HG03064 (cell line): ENCODE data around the gene DIRAS1.
"Not testable (repeated sequence)": the region's sequence is repeated elsewhere in the genome, so short reads cannot be mapped to it uniquely, and the experiment has no call there.

Source experiments
- ATAC-seq: cut with Tn5 transposase; IDR thresholded peaks from one replicate; pipeline ENCODE4 v1.9.1; 2021; ENCODE audit warnings: low read depth; ENCODE audit not compliant: unreplicated experiment

DIRAS1 gene

GRCh38 chr19:2714531-2715269, 6.5 kb downstream of the DIRAS1 start:
- no peak for ATAC-seq

GRCh38 chr19:2714102-2714501, 7.1 kb downstream of the DIRAS1 start:
- ATAC-seq = not testable (repeated sequence)

GRCh38 chr19:2713170-2713569, 8.0 kb downstream of the DIRAS1 start:
- not testable (repeated sequence) for ATAC-seq

- no peak for ATAC-seq
Observed at GRCh38 chr19:2711875-2712205, 9.3 kb downstream of the DIRAS1 start.

GRCh38 chr19:2711172-2711874, 9.8 kb downstream of the DIRAS1 start:
- ATAC-seq = no peak

- no peak for ATAC-seq
Observed at GRCh38 chr19:2706251-2706650, 14.9 kb downstream of the DIRAS1 start.

GRCh38 chr19:2703691-2704216, 17.4 kb downstream of the DIRAS1 start:
- ATAC-seq = no peak

- no peak for ATAC-seq
Observed at GRCh38 chr19:2703077-2703437, 18.1 kb downstream of the DIRAS1 start.

GRCh38 chr19:2702170-2703076, 18.7 kb downstream of the DIRAS1 start, which contains the start of gene GNG7:
GNG7 (minus strand) TSS chr19:2702694; CDS start chr19:2520688, 182,006 bp downstream.
- ATAC-seq = no peak

GRCh38 chr19:2701361-2702169, 19.6 kb downstream of the DIRAS1 start:
- no peak for ATAC-seq

GRCh38 chr19:2700660-2701360, 20.4 kb downstream of the DIRAS1 start:
- ATAC-seq = no peak

- no peak for ATAC-seq
Observed at GRCh38 chr19:2699413-2700140, 21.6 kb downstream of the DIRAS1 start.

GRCh38 chr19:2694196-2694595, 27.0 kb downstream of the DIRAS1 start:
- no peak for ATAC-seq

GRCh38 chr19:2693492-2694160, 27.5 kb downstream of the DIRAS1 start:
- ATAC-seq = no peak

GRCh38 chr19:2691951-2692350, 29.2 kb downstream of the DIRAS1 start:
- ATAC-seq = no peak

GRCh38 chr19:2690856-2691255, 30.3 kb downstream of the DIRAS1 start:
- no peak for ATAC-seq

GRCh38 chr19:2686360-2686759, 34.8 kb downstream of the DIRAS1 start:
- no peak for ATAC-seq

- no peak for ATAC-seq
Observed at GRCh38 chr19:2685204-2685704, 35.9 kb downstream of the DIRAS1 start.
